Mesothelial cell of epicardium (in vitro differentiated cells): ENCODE results near the gene AP4E1. TPM values are rescaled to one million over a fixed set of nuclear protein-coding genes. Genes with fewer than 3 reads are reported as not detected.

ENCODE experiments used
- DNase-seq, 2 experiments: peaks; one replicate each; pipeline ENCODE4 v3.0.0; 2021; ENCODE audit warnings: low spot score in 2 of 2; ENCODE audit not compliant: unreplicated experiment in 2 of 2
- H3K27ac Mint-ChIP-seq: 2 replicates; pipeline ENCODE4 v1.8.0; 2021; ENCODE audit warnings: mixed read lengths
- H3K27me3 Mint-ChIP-seq: 2 replicates; pipeline ENCODE4 v1.8.0; 2021; ENCODE audit warnings: low read depth, mixed read lengths
- H3K36me3 Mint-ChIP-seq: 2 replicates; pipeline ENCODE4 v1.8.0; 2021; ENCODE audit warnings: mixed read lengths
- H3K4me1 Mint-ChIP-seq: 2 replicates; pipeline ENCODE4 v1.8.0; 2021; ENCODE audit warnings: mixed read lengths
- H3K4me3 Mint-ChIP-seq: 2 replicates; pipeline ENCODE4 v1.8.0; 2021; ENCODE audit warnings: mild to moderate bottlenecking, moderate library complexity, mixed read lengths
- H3K9me3 Mint-ChIP-seq: 2 replicates; pipeline ENCODE4 v1.8.0; 2021; ENCODE audit warnings: mixed read lengths
- total RNA-seq: library from RNA; stranded (reverse); gene quantifications from 3 replicates; pipeline ENCODE4 v1.2.1, GENCODE V29; 2021
- TF ChIP-seq, protein P1 (sequence below): fragments of 200-600 bp; sonication (generic); IDR thresholded peaks from one replicate; pipeline ENCODE4 v1.5.0; 2021; ENCODE audit warnings: antibody characterized with exemption; ENCODE audit not compliant: unreplicated experiment

AP4E1 gene
- total RNA-seq, 1 donor from 2014 or later = 9.7 TPM

DNA sequence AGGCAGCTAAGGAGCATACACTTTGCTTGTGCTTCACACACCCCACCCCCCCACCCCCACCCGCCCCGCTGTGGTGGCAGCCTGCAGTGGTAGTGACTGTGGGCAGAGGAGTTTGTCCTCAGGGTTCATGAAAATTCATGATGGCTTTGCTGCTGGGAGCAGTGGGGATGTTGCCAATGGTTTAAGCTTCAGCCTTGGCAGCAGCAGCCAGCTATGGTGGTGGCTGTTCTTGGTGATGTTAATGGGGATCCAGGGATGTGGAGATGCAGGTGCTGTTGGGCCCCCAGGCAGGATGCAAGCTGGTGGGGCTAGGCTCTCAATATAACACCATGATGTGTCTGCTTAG lies 130.5 kb downstream of the AP4E1 start:
- TF ChIP-seq, protein P1, sequence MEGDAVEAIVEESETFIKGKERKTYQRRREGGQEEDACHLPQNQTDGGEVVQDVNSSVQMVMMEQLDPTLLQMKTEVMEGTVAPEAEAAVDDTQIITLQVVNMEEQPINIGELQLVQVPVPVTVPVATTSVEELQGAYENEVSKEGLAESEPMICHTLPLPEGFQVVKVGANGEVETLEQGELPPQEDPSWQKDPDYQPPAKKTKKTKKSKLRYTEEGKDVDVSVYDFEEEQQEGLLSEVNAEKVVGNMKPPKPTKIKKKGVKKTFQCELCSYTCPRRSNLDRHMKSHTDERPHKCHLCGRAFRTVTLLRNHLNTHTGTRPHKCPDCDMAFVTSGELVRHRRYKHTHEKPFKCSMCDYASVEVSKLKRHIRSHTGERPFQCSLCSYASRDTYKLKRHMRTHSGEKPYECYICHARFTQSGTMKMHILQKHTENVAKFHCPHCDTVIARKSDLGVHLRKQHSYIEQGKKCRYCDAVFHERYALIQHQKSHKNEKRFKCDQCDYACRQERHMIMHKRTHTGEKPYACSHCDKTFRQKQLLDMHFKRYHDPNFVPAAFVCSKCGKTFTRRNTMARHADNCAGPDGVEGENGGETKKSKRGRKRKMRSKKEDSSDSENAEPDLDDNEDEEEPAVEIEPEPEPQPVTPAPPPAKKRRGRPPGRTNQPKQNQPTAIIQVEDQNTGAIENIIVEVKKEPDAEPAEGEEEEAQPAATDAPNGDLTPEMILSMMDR = no peak
- H3K27ac Mint-ChIP-seq = no peak overlapping the region
- no peaks in the 10 kb centered on the region for H3K27me3 Mint-ChIP-seq
- H3K4me3 Mint-ChIP-seq = no peak overlapping the region
- H3K9me3 Mint-ChIP-seq = peaks cover 11% of the 10 kb centered on the region
- peaks cover 8% of the 10 kb centered on the region for H3K4me1 Mint-ChIP-seq
- peaks cover 2% of the 10 kb centered on the region for H3K36me3 Mint-ChIP-seq
- DNase-seq = no peak

GRCh38 chr15:51044037-51044727 lies 135.7 kb downstream of the AP4E1 start:
- H3K27me3 Mint-ChIP-seq = no peaks in the 10 kb centered on the region
- no peak overlapping the region for H3K27ac Mint-ChIP-seq
- H3K4me3 Mint-ChIP-seq = no peak overlapping the region
- no peaks in the 10 kb centered on the region for H3K36me3 Mint-ChIP-seq
- TF ChIP-seq, protein P1 = no peak
- H3K9me3 Mint-ChIP-seq = peaks cover 4% of the 10 kb centered on the region
- H3K4me1 Mint-ChIP-seq = peaks cover 17% of the 10 kb centered on the region
- DNase-seq = no peak

- TF ChIP-seq, protein P1 = peak; percentile 14
- no peak for DNase-seq
- no peaks in the 10 kb centered on the region for H3K36me3 Mint-ChIP-seq
- H3K27ac Mint-ChIP-seq = no peak overlapping the region
- H3K27me3 Mint-ChIP-seq = no peaks in the 10 kb centered on the region
- H3K9me3 Mint-ChIP-seq = peaks cover 4% of the 10 kb centered on the region
- peaks cover 17% of the 10 kb centered on the region for H3K4me1 Mint-ChIP-seq
- H3K4me3 Mint-ChIP-seq = no peak overlapping the region
Observed at GRCh38 chr15:51046016-51046415, 137.5 kb downstream of the AP4E1 start.

GRCh38 chr15:51046799-51047449 lies 138.4 kb downstream of the AP4E1 start:
- Mint-ChIP-seq H3K27ac (peak overlapping the region; percentile 67), H3K4me1 (peaks cover 17% of the 10 kb centered on the region), H3K9me3 (peaks cover 4% of the 10 kb centered on the region), H3K4me3 (no peak overlapping the region), H3K27me3 (no peaks in the 10 kb centered on the region), H3K36me3 (no peaks in the 10 kb centered on the region)
- TF ChIP-seq, protein P1 = no peak
- DNase-seq = no peak

DNA sequence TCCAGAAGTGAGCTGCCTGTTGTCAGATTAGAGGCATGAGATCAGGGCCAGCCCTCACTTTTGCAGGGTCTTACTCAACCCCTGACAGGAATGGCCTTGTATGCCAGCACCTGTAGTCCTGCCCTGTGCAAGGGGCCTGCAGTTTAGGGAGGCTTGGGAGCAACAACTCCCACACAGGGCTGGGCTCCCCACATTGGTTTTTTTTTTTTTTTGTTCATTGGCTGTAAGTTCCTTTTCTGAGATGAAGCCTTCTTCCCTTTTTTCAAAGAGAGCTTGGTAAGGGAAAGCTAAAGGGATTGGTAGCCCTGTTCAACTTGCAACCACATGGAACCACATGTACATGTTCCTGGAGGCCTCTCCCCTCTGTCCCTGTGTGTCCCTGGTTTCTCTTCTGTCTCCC lies 139.8 kb downstream of the AP4E1 start:
- Mint-ChIP-seq H3K9me3 (peaks cover 4% of the 10 kb centered on the region), H3K27ac (no peak overlapping the region), H3K27me3 (no peaks in the 10 kb centered on the region), H3K4me1 (peaks cover 17% of the 10 kb centered on the region), H3K36me3 (no peaks in the 10 kb centered on the region), H3K4me3 (no peak overlapping the region)
- TF ChIP-seq, protein P1 = no peak
- DNase-seq = no peak
